ENCODE measurements around the gene SCT. TPM values are rescaled to one million over a fixed set of nuclear protein-coding genes. Genes with fewer than 3 reads are reported as not detected.
A peak's percentile ranks its signal among the peaks of the same experiment; 100 is the strongest.

The SCT gene
- total and polyA plus RNA-seq, 2 of the 8 experiments (the other 6 are each of a cell fraction or from before 2014, with no cell fraction given): 1.7 to 2.0 TPM

- Histone ChIP-seq H2AK5ac (ENCODE audit: low read depth, low read length) (no peak overlapping the region), H2BK15ac (ENCODE audit: low read length) (no peak overlapping the region), H3K4me3 (ENCODE audit: extremely low read depth in 1 of 4, insufficient read depth in 2 of 4, low read depth in 3 of 4, low read length in 4 of 4) (peak overlapping the region in 2 of 4 experiments; percentile 17 to 45; a peak in 3 of 8 replicates), H3K36me3 (ENCODE audit: control insufficient read depth in 2 of 4, insufficient read depth in 4 of 4, low read length in 3 of 4) (no peaks in the 10 kb centered on the region), H2BK12ac (ENCODE audit: low read depth, low read length) (no peak overlapping the region), H3K9ac (replicated peaks in 1 of 4; ENCODE audit: extremely low read depth in 1 of 4, low read depth in 3 of 4, low read length in 3 of 4) (no peak overlapping the region), H2BK5ac (ENCODE audit: low read depth, low read length) (no peak overlapping the region), H3K79me2 (ENCODE audit: control insufficient read depth in 1 of 2, insufficient read depth in 2 of 2, low read length in 2 of 2) (no peaks in the 10 kb centered on the region), H3K4me2 (ENCODE audit: insufficient read depth in 1 of 2, low read depth in 2 of 2, low read length in 2 of 2) (peak overlapping the region in 1 of 2 experiments; percentile 42; a peak in 1 of 4 replicates), H4K20me1 (replicated peaks in 1 of 2; ENCODE audit: control insufficient read depth in 1 of 2, insufficient read depth in 2 of 2, low read length in 2 of 2) (peaks cover 0 to 7% of the 10 kb centered on the region in 2 experiments), H4K8ac (ENCODE audit: extremely low read depth, insufficient read depth, low read length) (no peak overlapping the region), H2BK120ac (replicated peaks; ENCODE audit: low read depth, low read length) (no peak overlapping the region), H3K4ac (replicated peaks; ENCODE audit: insufficient read length, low read depth, low read length) (no peak overlapping the region), H3K23ac (ENCODE audit: insufficient read length) (no peak overlapping the region), H3K14ac (ENCODE audit: insufficient read length) (no peak overlapping the region), H4K5ac (ENCODE audit: insufficient read length, low read depth, low read length) (no peak overlapping the region), H2AFZ (ENCODE audit: low read length) (no peak overlapping the region), H3K56ac (replicated peaks; ENCODE audit: insufficient read length, low read depth, low read length) (no peak overlapping the region), H3K27ac (ENCODE audit: low read depth, low read length) (no peak overlapping the region), H2BK20ac (ENCODE audit: low read length) (no peak overlapping the region), H3K79me1 (ENCODE audit: low read depth, low read length) (no peaks in the 10 kb centered on the region), H3K27me3 (replicated peaks in 1 of 4; ENCODE audit: control insufficient read depth in 3 of 4, extremely low read depth in 1 of 4, insufficient read depth in 3 of 4, low read length in 3 of 4) (peaks cover 3 to 14% (median 10%) of the 10 kb centered on the region in 4 experiments; a peak in 6 of 7 replicates), H3K4me1 (replicated peaks in 1 of 4; ENCODE audit: control insufficient read depth in 3 of 4, insufficient read depth in 4 of 4, low read length in 3 of 4) (peaks cover 0 to 6% (median under 1%) of the 10 kb centered on the region in 4 experiments; a peak in 2 of 7 replicates), H3K18ac (ENCODE audit: extremely low read depth, low read length) (no peak overlapping the region), H3K23me2 (ENCODE audit: low read depth, low read length) (no peaks in the 10 kb centered on the region; the same call in 1 of the 2 replicates), H4K91ac (replicated peaks; ENCODE audit: insufficient read length, low read length) (no peak overlapping the region), H3K9me3 (ENCODE audit: insufficient read depth in 2 of 2, low read depth in 1 of 2, low read length in 1 of 2) (no peaks in the 10 kb centered on the region)
- TF ChIP-seq BACH1 (IDR thresholded peaks at IDR 0.05; ENCODE audit: low read length) (no peak), ZNF274 (IDR thresholded peaks at IDR 0.05; ENCODE audit: borderline replicate concordance, extremely low read depth, low read length) (no peak), SIX5 (IDR thresholded peaks at IDR 0.05; ENCODE audit: low read depth, low read length) (no peak), CHD1 (IDR thresholded peaks at IDR 0.05; ENCODE audit: low read depth, low read length) (no peak)
- CTCF ChIA-PET (ENCODE audit: partially characterized antibody): interaction anchor here (1.1 to 1.5 kb wide), 2 partner anchors 31 to 35 kb away, joined by 3 read pairs; no protein-coding TSS in a partner anchor
- DNase-seq (ENCODE audit: low read depth in 1 of 2, low spot score in 2 of 2): no peak
- no peak for FAIRE-seq
- 28% methylated on average over 4 of the region's 28 CpGs; no CpG with 5 or more reads in 1 of the 2 experiments for whole genome bisulfite sequencing, 2 experiments (ENCODE audit: extremely low coverage in 1 of 2, insufficient coverage in 1 of 2, insufficient read length in 1 of 2, insufficient replicate concordance in 2 of 2, low coverage in 1 of 2, low lambda C conversion rate in 2 of 2, missing lambda C conversion rate in 1 of 2)
- POLR2A ChIA-PET (ENCODE audit: partially characterized antibody): interaction anchor here (0.8 to 2.5 kb wide), 8 partner anchors 9 to 234 kb away, joined by 3 to 8 read pairs (median 5); partner anchors contain the start of genes DRD4, IRF7 and LRRC56
These were observed 261 bp upstream of the SCT start for GRCh38 chr11:627308-627576.
